Cardiac fibroblast (primary cell): ENCODE results near the gene SLC45A2.
"Not testable (repeated sequence)": the region's sequence is repeated elsewhere in the genome, so short reads cannot be mapped to it uniquely, and the experiment has no call there.

Experiments used
- DNase-seq, 2 donors: peaks; one replicate each; pipeline versions ENCODE4 v3.0.0 to v3.0.0-alpha.2; 2010; ENCODE audit warnings: low read depth in 2 of 2
- H3K4me3 ChIP-seq, 2 donors: replicated peaks in 1 of 2; 1 replicate in 1 of 2; 2 replicates in 1 of 2; pipeline ENCODE4 v1.5.1; 2011; ENCODE audit warnings: low read depth in 2 of 2, low read length in 2 of 2, mild to moderate bottlenecking in 2 of 2, moderate library complexity in 1 of 2
- CTCF ChIP-seq: IDR thresholded peaks from one replicate; pipeline ENCODE4 v1.5.1; 2011; ENCODE audit warnings: low read depth, mild to moderate bottlenecking, low read length, inconsistent platforms

SLC45A2 gene

GRCh38 chr5:34015120-34015822, 30.8 kb upstream of the SLC45A2 start:
- no peak for DNase-seq
- H3K4me3 ChIP-seq: no peak overlapping the region
- no peak for TF ChIP-seq CTCF

GRCh38 chr5:34014626-34015025, 30.1 kb upstream of the SLC45A2 start:
- no peak for TF ChIP-seq CTCF
- no peak for DNase-seq

GRCh38 chr5:34013547-34013946, 29.1 kb upstream of the SLC45A2 start:
- DNase-seq: no peak
- no peak for TF ChIP-seq CTCF
- H3K4me3 ChIP-seq: no peak overlapping the region

More at GRCh38 chr5:34014626-34015025, 30.1 kb upstream of the SLC45A2 start:
- H3K4me3 ChIP-seq: no peak overlapping the region

GRCh38 chr5:34012791-34013190, 28.3 kb upstream of the SLC45A2 start:
- H3K4me3 ChIP-seq: no peak overlapping the region
- peak in 1 of 2 donors; percentile 87 for DNase-seq
- TF ChIP-seq CTCF: no peak

- peak; percentile 39 to 54 for DNase-seq
- no peak overlapping the region for H3K4me3 ChIP-seq
- no peak for TF ChIP-seq CTCF
Measured at GRCh38 chr5:34011536-34011935, 27.0 kb upstream of the SLC45A2 start.

GRCh38 chr5:34010146-34010545, 25.7 kb upstream of the SLC45A2 start:
- DNase-seq, H3K4me3 ChIP-seq: not testable (repeated sequence)

GRCh38 chr5:34009610-34010009, 25.1 kb upstream of the SLC45A2 start:
- H3K4me3 ChIP-seq: no peak overlapping the region
- no peak for TF ChIP-seq CTCF
- peak in 1 of 2 donors; percentile 26 for DNase-seq
